Measurements from ENCODE around the gene CRMP1.

CRMP1 gene

DNA sequence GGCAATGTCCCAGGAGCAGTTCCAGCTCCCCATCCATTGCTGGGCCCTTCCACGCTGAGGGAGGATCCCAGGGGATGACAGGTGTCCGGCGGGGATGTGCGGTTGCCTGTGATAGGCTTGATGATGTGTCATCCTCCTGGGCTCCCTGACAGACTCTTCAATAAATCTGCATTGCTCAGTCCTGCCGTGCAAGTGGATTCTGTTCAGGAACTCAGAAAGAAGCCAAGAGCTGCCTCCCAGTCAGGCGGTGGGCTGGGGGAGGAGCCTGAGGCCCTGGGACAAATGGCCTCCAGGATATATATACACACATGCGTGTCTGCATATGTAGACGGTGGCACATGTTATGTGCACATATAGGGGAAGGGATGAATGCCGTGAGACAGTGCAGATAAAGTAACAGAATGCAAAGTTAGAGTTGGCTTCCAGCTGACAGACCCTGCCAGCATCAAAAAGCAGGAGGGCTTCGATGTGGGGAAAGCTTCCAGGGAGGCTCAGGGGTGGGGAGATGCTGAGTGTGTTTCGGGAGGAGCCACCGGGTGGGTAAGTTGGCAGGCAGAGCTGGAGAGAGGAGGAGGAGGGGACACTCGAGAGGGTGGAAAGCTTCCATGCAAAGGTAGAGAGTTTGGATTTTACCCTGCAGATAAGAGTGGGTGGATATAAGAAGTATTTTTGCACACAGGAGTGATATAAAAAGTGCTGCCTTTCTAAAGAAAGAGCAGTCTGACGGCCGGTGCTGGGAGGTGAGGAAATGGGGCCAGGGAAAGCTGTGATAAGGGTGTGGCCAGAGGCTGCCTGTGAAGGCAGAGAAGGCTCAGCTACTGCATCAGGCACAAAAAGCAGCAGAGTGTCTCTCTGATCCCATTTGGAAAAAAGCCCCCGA lies 28.5 kb upstream of the CRMP1 start:
- in situ Hi-C loops (cut with HindIII; ENCODE audit: low sequenced_read_pairs): no loop called here

DNA sequence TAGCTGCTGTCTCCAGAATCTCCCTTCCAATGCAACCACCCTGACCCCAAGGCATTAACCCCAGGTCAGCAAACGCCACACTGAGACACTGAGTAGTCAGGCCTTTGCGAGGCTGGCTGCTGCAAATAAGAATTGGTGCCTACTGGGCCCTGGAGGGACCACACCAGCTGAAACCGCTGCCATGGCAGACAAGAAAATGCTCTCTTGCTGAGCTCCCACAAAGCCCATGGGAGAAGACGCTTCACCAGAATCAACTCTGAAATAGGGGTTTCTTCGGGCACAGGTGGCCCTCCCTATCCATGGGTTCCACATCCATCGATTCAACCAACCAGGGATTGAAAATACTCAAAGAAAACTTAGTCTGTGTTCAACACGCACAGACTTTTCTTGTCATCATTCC lies 26.7 kb upstream of the CRMP1 start:
- in situ Hi-C loops (cut with HindIII; ENCODE audit: low sequenced_read_pairs): no loop called here

DNA sequence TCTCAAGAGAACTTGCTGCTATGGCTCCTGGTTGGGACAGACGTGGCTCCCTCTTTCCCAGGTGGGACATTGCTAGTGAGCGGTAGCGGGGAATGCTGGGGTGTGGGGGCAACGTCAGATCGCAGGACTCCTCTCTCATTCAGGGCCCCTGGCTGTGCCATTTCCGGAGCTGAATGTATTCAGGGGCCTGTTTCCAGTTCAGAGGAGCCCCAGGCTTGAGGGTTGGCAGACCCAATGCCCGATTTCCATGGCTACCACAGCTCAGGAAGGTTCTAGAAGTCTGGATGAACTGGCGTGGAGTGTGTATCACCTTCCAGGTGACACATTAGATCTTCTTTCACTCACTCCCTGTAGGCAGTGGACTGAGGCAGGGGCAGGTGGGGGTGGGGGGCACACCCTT lies 26.2 kb upstream of the CRMP1 start:
- in situ Hi-C loops (cut with HindIII; ENCODE audit: low sequenced_read_pairs): no loop called here

DNA sequence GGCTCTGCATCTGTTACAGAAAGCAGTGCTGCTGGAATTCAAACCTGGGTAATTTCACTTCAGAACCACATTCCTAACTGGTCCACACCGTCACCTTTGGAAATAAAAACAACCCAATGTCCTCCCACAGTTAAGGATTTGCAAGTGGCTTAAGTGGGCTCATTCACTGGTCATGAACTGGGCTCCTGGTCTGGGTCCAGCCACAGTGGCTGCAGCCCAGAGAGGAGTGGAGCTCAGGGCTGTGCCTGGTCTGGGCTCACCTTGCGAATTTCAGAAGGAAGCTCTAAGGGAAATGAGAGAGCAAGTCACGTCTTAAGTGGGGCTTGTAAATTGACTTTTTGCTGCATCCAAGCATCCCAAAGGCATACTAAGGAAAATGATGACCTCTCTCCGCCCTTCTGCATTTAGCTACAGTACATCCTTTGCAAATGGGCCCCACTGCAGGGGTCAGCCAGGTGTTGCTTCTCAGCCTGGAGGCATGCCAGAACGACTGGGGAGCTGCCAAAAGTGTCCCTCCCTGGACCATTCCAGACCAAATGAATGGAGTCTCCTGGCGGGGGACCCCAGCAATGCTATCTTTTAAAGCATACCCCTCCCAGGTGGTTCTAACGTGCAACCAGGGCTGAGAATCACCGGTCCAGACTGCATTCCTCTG lies 25.6 kb upstream of the CRMP1 start:
- in situ Hi-C loops (cut with HindIII; ENCODE audit: low sequenced_read_pairs): no loop called here

DNA sequence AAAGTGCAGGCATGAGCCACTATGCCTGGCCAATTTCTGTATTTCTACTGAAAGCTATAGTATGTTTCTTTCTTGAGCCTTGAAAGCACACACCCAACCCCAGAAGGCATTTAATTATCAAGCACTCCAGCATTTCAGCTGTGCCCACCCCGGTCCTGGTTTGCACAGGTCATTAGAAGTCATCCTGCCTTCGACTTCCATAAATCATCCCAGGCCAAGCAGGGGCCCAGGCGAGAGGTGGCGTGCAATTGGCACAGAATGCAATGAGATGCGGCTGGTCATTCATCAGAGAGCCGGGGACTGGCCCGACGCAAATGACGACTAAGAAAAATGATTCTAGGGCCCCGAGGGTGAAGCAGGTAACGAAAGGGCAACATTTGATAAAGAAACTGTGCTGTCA lies 24.8 kb upstream of the CRMP1 start:
- in situ Hi-C loops (cut with HindIII; ENCODE audit: low sequenced_read_pairs): no loop called here

DNA sequence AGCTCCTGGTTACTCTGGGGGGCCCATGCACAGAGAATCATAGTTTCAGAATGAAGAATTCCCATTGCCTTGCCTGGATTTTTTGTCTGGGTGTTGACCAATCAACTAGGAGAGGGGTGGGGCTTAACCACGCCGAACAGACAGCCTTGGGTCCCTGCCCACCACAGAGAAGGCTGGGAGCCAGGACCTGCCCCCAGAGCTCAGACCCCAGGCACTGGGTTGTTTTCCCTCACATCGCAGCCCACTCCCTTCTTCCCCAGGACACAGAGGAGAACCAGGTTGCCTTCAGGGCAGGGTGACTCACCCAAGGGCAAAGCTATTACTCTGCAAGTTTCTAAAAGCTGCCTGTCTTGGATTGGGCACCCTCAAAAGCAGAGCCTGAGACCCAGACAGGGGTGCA lies 23.3 kb upstream of the CRMP1 start:
- in situ Hi-C loops (cut with HindIII; ENCODE audit: low sequenced_read_pairs): no loop called here

DNA sequence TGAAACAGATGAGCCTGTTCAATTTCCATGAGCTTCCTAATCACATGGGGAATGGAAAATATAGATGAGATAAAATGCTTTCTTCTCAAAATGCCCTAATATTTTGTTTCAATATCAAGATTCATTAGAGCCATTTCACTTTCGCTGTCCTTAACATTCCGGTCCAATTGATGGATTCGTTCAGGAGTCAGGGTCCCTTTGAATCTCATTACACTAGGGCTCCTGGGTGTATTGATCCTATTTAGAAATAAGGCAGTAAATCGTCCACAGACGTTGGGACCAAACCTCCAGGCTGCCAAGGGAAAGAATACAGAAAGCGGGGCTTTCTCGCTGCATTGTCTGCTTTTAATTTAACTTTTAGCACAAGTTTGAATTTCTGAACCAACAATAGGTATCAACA lies 20.6 kb upstream of the CRMP1 start:
- in situ Hi-C loops (cut with HindIII; ENCODE audit: low sequenced_read_pairs): no loop called here

DNA sequence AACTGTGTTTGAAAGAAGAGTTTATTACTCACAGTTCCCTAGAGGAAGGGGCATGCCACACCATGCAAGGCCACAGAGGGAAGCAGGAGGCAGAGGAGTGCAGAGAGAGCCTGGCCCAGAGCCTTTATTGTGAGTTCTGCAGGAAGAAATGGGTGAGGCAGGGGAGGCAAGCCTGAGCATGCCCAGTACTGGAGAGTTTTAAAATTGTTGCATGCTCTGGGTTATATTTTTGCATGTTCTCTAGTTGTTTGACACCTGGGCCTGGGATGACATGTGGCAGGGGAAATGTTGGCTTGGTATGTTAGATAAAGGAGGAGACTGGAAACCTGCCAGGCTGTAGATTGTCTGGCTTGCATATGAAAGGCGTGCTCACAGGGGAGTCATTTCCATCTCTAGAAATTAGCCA lies 19.7 kb upstream of the CRMP1 start:
- in situ Hi-C loops (cut with HindIII; ENCODE audit: low sequenced_read_pairs): no loop called here

DNA sequence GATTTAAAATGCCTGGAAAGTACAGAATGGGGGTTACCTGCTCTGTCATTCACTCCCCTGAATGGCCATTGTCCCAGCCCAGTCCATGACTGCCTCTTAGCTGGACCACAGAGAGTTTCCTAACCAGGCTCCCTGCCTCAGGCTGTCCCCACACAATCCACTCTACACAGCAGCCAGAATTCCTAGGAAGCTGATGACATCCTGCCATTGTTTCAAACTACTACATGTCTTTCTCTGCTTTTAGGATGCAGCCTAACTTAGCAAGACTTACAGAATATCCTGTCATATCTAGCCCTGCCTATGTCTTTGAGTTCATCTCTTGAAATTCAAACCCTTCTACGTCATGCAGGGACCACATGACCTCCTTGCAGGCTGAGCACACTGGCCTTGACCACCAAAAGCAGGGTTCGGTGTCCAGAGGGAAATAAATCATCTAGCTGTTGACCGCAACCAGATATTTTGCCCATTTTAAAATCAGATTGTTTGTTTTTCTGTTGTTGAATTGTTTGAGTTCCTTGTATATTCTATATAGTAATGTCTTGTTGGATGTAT lies 16.1 kb upstream of the CRMP1 start:
- in situ Hi-C loops (cut with HindIII; ENCODE audit: low sequenced_read_pairs): no loop called here

DNA sequence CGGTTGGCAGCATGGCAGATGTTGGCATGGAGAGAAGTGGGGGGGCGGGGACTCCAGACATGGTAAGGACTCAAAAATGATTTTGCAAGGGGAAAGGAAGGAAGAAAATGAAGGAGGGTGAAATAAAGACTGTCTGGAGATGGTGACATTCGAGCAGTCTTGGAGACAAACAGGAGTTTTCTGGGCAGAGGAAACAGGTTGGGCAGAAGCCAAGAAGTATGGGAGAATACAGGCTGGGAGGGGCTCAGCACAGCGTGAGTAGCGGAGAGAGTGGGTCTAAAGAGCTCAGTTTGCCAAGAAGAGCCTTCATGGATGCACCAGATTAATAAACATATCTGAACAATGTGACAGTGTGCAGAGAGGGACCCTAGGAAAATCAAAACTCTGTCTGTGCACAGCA lies 13.3 kb upstream of the CRMP1 start:
- in situ Hi-C loops (cut with HindIII; ENCODE audit: low sequenced_read_pairs): no loop called here

DNA sequence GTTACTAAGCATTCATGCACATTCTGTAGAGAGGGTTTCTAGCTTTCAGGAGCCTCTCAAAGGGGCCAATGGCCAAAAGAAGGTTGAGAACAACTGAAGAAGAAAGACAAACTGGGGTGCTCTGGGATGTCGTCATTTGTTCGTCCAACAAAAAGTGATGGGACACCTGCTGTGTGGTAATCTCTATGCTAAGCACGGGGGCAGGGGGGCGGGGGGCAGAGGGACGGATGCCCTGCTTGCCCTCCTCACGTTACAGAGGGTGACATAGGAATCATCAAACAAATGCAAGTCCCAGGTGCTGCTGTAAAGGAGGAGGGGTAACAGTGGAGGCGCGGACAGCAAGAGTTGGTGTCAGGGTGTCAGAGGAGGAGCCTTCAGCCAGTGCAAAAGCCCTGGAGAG lies 12.8 kb upstream of the CRMP1 start:
- in situ Hi-C loops (cut with HindIII; ENCODE audit: low sequenced_read_pairs): no loop called here

DNA sequence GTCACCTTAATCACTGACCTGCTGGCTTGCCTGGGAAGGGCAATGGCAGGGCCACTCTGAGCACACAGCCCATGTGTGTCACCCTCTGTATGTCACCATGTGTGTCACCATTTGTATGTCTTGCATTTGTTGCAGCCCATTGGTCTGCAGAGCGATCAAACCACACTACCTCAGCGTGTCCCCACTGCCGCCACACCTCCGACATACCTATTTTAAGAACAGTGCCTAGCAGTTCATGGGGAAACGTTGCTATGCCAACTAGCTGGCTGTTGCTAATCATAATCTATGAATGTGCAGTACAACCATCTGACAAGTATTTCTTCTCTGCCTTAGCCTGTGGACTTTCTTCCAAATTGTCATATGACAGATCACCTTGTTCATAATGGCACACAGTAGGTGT lies 8.0 kb upstream of the CRMP1 start:
- in situ Hi-C loops (cut with HindIII; ENCODE audit: low sequenced_read_pairs): no loop called here

DNA sequence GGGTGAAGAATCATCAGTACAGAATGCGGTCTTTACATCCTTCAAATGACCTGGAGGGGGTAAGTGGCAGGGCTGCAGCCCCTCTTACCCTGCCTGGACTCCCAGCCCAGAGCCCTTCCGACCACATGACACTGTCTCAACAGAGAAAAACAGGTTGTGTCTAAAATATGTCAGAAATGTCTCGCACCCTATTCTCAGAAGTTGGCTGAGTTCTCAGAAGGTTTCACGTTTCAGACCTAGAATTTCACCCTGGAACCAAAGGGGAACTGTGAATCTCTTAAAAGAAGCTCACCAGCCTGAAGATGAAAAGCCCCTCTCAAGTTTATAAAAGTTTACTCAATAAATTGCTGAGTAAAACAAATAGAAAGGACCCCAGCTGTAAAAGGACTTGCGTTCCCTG lies 7.0 kb upstream of the CRMP1 start:
- in situ Hi-C loops (cut with HindIII; ENCODE audit: low sequenced_read_pairs): no loop called here

DNA sequence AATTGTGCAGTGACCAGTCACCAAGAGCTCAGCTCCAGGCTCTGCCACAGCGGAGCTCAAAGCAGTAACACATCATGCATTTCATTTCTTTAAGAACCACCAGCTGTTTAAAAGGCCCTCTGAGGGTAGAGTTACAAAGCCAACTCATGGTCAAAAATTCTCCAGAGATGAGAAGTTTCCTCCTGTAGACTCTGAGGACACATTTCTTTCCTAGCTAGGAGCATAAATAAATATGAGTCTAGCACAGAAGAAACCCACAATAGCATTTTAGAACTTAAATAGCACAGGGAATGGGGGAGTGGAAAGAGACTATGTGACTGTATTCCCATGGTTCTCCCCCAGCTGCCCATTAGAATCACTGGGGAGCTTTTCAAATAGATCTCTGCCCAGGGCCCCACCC lies 6.5 kb upstream of the CRMP1 start:
- in situ Hi-C loops (cut with HindIII; ENCODE audit: low sequenced_read_pairs): no loop called here

DNA sequence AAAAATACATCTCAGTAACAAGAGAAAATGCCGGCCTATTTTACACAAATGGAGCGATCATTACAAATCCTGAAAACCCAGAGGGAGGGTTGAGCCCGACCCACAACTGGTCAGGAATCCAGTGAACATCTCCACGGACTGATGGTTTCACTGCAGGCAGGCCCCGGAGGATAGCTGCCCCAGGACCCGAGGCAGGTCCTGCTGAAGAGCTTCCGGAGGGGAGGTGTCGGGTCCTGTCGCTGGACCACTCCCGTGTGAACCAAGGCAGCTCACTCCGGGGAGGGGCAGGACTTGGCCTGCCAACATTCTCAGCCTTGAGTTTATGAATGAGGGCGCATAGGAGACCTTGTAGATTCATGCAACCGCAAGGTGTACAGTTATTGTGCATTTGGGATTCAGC lies 4.8 kb upstream of the CRMP1 start:
- in situ Hi-C loops (cut with HindIII; ENCODE audit: low sequenced_read_pairs): no loop called here

DNA sequence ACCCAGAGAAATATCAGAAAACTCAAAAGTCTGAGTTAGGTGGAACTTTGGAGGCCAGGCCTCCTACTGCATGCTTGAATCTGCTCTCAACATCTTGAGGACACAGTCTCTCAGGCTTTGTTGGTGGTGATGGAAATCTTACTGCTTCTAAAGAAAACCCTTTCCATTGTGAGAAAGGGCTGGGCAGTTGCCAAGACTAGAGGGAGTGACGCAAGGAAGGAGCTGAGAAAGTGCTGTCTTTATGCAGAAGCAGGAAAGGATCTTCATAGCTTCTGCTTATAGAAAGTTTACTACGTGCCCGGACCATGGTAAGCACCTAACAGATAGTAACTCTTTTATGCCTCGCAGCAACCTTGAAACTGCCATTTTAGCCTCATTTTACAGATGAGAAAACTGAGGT lies 2.4 kb upstream of the CRMP1 start:
- in situ Hi-C loops (cut with HindIII; ENCODE audit: low sequenced_read_pairs): no loop called here

DNA sequence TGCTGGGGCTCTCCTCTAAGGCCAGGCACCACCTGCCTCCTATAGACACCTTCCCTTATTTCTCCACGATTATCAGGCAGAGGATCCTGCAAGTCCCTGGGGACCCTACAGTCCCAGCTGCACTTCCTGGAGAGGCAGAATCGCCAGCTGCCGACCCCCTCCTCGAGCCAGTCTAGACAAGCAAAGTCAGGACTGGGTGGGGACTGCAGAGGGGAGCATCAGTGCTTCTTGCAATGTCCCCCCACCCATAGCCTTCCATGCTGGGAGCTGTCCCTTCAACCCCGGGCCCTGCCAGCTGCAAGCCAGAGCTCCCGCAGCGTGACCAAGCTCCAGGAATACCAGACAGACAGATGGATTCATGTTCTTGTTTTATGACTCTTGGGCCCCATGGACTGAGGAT lies 1.4 kb upstream of the CRMP1 start:
- in situ Hi-C loops (cut with HindIII; ENCODE audit: low sequenced_read_pairs): no loop called here

DNA sequence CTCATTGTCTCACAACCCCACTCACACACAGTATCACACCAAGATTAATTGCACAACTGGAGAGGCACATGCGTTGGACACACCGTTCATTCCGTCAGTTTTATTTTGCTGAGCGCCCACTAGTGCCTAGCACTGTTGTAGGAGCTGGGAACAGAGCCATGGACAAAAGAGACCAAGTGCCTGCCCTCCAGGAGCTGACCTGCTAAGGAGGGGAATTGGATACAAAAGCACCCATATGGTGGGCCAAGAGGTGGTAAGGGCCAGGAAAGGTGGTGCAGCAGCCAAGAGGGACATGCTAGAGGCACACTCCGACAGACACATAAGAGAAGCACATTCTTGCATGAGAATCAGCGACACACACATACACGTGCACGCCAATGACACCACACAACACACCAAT lies 705 bp upstream of the CRMP1 start:
- in situ Hi-C loops (cut with HindIII; ENCODE audit: low sequenced_read_pairs): no loop called here

DNA sequence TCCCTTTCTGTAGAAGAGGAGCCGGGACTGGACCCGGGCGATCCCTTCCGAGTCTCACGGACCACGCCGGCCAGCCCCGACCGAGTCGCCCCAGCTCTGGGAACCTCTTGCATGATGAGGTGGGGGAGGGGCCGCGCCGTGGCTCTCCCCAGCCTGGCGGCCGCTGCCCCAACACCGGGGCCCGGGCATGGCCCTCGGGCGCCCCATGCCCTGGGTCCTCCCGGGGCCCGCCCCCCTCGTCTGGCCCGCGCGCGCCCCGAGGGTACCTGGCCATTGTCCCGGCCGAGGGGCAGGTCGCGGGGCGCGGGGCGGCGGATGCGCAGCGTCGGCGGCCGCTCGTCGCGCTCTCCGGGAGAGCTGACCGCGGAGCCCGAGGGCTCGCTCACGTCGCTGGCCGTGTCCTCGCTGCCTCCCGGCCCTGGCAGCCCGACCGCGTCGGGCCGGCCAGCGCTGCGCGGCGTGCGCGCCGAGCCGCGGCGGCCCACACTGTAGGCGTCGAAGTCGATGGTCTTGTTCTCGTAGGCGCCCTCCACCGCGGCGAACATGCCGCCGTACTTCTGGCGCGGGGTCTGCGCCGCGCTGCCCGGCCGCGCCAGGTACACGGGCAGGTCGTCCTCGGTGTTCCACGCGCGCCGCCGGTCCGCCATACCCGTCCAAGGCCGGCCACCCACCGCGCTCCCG lies 423 bp downstream of the CRMP1 start:
- in situ Hi-C loops (cut with HindIII; ENCODE audit: low sequenced_read_pairs): no loop called here

DNA sequence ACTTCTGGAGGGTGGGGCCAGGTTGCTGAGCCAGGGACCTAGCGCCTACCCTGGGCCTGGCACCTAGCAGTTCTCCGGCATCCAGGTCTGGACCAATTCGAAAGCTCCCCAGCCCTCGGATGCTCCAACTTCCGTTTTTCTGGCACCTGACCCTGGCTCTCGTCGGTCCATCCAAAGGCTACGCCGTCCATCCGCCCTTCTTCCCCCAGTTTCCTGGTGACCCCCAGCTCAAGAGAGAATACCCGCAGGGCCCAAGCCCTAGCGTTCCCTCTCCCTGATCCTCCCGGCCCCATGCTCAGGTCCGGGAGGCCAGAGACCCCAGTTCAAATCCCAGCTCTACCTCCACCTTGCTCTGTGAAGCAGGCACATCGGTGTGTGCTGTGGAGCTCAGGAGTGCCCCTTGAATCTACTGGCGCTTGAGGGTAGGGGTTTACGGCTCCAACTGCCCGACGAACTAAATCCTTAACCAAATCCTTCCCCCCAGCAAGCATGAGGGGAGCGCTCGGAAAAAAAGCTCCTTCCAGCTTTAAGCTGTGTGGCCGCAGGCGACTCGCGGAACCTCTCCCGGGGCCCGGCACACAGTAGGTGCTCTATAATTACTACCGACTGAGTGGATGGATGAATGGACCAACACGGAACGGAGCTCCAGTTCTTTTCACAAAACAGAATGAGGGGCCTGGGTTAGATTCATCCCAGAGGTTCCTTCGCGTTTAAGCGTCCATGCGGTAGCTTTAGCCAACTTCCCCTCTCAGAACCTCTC lies 1.1 kb downstream of the CRMP1 start:
- in situ Hi-C loops (cut with HindIII; ENCODE audit: low sequenced_read_pairs): no loop called here
